Activated CD4-positive, CD25-positive, alpha-beta regulatory T cell (primary cell): ENCODE data around the gene OCRL.
"Not testable (repeated sequence)": the region's sequence is repeated elsewhere in the genome, so short reads cannot be mapped to it uniquely, and the experiment has no call there.

ENCODE experiments used
- DNase-seq, 4 experiments: peaks; one replicate each; lab custom pipeline; 2025; lab: John Stamatoyannopoulos, UW

Gene OCRL

DNA sequence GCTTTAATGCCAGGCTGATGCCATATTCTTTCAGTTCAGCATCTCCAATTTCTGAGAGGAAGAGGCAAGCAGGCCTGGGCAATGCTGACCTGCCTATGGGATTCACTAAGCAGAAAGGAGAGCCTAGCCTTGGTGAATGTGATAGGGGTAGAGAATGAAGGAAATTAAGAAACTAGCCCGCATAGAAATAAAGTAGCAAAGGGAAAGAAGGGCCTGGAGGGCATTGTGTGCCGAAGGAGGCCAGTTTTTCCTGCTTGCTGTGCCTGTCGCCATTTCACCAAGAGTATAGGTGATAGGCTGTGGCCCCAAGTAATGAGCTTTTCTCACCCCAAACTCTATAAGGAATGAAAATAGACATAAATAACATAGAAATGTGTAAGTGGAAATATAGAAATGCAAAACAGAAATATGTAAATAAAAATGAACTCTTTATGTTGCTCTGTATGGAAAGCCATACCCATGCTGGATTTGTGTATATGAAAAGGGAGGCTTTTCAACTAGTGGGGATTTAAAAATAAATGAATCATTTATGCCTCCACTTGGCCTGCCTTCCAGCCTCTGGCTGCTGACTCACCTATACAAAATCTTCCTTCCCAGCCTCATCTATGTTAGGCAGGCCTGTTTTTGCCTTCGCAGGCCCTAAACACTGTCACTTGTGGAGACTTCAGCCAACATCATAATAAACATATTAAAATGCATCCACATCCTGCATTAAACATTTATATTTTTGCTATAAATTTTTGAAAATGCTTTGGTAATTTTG lies 5.1 kb upstream of the OCRL start:
- DNase-seq, result no peak

DNA sequence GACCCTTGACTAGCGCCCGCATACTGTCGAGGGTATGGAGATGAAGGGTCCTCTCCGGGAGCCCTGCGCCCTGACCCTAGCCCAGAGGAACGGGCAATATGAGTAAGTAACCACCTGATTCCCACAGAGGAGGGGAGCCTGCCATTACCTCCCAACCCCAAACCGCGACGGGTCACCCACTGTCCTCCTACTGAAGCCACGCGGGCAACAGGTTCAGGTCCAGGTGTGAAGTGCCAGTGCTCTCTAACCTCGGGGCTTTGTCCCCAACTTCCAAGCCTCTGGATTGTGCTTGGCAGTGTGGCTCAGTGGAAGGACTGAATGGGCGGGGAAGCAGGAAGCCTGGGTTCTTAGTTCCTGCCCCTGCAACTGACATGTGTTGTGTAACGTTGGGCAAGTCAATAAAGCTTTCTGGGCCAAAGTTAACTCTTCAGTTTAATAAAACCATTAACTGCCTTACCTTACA lies 694 bp downstream of the OCRL start:
- DNase-seq, result no peak

DNA sequence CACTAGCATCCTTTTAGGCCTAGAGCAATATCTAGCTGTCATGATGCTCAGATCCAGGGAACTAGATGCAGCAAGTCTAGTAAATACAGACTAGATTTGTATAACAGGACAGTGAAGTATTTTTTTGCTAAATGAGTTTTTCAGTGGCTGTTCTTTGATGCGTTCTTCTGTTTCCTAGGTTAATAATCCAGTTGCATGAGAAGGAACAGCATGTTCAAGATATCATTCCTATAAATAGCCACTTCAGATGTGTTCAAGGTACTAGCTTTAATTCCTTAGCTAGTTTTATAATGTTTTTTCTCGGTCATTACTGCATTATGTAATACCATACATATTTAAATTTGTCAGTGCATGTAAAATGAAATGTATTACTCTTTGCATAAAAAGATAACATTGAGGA lies 4.7 kb downstream of the OCRL start:
- DNase-seq, result no peak

DNA sequence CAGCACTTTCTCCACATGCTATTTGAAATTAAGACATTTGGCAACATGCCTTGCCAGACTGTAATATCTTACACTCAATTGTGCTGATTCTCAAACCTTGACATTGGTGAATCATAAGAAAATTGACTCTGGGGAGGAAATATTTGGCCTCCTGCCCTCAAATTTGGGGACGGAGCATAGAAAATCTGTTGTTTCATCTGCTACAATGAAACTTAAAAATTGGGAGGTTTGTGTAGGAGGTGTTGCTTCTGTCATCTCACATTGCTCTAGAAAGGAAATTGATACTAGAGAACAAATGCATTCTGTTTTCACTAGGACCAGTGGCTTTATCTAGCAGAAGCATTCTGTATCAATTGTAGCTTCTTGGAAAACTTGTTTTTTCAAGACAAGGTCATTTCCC lies 5.3 kb downstream of the OCRL start:
- DNase-seq, result no peak

DNA sequence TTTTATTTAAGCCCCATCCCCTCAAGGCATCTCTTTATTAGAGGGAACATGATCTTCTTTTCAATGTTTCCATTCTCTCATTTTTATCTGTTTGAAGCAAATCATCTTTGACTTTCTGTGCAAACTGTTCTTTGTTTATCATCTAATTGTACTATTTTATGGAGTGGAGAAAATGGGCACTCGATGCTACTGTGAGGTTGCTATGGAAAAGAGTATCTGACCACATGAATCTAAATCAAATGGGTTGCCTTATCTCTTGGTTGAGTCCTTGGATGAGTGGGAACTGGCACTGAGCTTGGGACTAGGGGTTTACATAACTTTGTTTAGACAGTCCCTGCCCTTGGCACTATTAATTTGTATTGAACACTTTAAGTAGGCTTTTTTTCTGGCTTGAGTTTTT lies 9.1 kb downstream of the OCRL start:
- DNase-seq, result no peak

DNA sequence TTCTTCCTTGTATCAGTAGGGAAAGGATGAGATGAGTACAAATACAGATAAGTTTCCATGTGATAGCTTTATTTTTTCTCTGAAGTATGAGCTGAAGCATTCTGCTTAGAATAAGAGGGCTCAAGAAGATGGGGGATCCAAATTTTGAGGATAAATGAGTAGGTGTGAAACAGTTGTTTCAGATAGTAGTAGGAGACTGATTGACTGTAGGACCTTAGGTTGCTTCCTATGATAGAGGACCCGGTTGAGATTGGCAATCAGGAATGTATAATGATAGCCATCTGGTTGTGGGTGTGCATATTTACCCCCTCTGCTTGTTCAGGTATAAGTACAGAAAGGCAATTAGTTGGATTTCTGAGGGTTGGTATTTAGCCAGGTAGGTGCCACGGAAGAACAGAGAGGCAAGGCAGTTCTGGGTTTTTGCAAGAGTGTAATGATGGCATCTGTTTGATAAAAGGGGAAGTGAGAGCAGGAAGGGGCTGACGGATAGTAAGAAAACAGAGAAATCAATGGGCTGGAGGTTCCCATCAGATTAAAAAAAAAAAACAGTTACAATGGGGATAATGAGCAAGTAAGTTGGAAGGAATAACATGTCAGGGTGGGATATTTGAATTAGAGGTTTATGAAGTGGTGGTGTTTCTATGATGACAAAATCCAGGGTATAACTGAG lies 13.7 kb downstream of the OCRL start:
- DNase-seq, result no peak

DNA sequence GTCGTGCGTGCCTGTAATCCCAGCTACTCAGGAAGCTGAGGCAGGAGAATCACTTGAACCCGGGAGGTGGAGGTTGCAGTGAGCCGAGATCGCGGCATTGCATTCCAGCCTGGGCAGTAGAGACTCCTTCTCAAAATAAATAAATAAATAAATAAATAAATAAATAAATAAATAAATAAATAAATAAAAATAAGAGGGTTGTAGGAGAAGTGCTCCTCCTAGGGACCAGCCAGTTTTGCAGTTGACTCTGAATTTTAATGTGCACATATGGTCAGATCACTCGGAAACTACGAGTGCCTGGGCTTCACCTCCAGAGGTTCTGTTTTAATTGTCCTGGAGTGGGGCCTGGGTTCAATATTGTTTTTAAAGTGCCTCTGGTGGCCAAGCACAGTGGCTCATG lies 14.8 kb downstream of the OCRL start:
- not testable (repeated sequence) for DNase-seq

DNA sequence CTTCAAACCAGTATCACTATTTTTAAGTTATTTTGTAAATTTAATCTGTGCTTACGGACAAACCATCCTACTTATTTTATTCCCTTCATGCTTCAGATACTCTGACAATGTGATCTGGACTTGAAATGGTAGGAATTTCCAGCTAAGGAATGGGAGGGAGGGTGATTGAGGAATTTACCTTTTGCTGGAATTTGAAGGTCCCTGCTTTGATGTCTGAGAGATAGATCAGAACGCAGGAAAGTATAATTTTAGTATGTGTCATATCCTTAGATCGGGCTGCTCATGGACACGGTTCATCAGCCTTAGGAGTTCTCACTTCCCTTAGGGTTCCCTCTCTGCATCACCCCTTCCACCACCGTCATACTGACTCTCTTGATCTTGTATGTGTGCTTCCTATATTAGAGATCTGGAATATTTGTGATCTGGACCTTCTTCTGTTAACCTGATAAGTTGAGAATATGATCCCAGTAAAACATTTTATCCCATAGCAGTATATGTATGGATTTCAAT lies 16.8 kb downstream of the OCRL start:
- no peak for DNase-seq

DNA sequence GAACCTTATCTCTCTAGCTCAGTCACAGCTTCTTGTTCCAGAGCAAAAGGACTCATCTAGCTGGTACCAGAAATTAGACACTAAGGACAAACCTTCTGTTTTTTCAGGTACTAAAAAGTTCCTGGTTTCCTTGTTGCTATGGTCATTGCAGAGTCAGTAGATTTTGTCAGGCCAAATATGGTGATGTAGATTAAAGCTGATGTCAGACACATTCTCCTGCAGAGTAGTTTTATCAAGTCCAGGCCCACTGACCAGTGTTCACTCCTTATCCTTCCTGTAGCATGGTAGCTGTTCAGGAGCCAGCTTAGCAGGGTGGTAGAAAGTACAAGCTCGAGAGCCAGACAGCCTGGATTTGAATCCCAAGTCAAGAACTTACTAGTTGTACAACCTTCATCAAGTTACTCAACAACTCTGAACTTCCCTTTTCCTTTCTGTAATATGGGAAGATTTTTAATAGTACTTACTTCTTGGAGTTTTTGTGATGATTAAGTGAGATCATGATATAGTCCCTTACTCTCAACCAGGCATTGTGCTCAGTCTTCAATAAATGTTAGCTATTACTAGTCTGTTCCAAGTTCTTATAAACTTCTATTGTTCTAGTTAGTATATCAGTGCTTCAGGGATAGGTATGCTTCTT lies 17.9 kb downstream of the OCRL start:
- DNase-seq, result no peak

DNA sequence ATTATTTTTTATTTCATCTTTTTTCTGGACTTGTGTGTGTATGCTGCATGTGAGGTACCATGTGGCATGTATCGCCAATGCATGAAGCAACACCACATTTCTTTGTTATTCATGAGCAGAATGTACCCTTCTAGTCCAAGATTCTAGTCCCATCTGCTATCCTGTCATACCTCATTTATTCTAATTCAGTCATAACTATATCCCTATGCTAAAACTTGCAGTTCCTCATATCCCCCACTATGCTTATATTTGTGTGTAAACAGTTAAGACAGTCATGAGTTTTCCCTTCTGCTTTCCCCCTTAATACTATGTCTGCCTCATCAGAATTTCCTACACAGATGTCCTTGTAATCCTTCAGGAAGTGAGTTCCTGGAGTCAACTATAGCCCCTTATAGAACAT lies 19.7 kb downstream of the OCRL start:
- no peak for DNase-seq

DNA sequence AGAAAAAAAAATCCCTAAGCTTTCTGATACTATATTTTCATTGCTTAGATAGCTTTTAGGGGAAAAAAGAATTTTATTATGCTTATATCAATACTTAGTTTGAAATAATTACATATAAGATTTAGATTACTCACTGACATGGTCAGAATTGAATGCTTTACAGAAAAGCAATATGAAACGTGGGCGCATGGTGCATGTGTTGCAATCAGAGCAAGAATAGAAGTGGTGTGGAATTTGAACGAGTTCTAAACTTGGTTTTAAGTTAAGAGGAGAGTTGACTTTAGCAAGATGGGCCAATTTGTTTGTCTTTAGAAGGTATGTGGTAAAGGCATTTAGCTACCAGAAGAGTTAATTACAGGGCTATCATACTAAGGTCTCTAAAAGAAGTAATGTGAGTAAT lies 21.4 kb downstream of the OCRL start:
- no peak for DNase-seq

DNA sequence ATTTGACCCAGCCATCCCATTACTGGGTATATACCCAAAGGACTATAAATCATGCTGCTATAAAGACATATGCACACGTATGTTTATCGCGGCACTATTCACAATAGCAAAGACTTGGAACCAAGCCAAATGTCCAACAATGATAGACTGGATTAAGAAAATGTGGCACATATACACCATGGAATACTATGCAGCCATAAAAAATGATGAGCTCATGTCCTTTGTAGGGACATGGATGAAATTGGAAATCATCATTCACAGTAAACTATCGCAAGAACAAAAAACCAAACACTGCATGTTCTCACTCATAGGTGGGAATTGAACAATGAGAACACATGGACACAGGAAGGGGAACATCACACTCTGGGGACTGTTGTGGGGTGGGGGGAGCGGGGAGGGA lies 24.3 kb downstream of the OCRL start:
- not testable (repeated sequence) for DNase-seq

DNA sequence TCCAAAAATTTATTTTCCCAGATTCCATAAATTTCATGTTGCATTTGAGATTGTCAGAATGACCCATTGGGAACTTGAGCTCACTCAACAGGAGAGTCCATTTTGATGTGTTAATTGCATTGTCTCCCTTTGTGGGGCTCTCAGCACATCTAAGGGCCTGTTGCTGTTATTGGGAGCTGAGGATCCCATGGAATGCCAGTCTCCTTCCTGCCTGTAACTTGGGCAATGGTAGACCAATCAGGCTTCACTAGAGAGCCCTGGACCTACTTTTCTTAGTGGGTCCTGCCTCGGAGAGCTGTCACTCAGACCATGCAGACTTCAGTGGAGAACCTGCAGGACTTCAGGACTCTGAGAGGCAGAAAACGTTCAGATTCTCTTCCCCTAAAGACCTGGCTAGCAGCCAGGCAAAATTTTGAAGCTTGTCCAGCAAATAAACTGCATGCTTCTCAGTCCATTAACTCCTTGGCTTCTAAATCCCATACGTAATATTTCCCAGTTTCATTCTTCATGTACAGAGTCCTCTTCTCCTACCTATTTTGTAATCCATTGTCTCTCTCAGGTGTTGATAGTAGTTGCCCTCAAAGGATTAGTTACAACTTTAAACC lies 25.1 kb downstream of the OCRL start:
- DNase-seq, result no peak

DNA sequence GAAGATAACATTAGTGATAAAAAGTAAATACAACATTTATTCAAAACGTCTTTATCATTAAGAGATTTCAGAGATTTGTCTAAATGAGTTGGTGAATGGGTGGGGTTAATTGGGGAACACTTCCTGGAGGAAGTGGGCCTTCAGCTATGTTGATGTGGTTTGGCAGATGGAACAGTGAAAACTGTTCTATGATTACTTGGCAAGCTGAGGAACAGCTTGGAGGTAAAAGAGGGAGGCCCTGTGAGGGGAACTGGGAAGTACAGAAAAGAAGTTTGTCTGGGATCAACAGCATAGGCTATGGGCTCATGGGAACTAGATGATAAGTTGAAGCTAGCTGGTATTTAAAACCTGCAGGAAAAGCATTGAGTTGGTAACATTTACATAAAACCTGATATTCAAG lies 26.0 kb downstream of the OCRL start:
- no peak for DNase-seq

DNA sequence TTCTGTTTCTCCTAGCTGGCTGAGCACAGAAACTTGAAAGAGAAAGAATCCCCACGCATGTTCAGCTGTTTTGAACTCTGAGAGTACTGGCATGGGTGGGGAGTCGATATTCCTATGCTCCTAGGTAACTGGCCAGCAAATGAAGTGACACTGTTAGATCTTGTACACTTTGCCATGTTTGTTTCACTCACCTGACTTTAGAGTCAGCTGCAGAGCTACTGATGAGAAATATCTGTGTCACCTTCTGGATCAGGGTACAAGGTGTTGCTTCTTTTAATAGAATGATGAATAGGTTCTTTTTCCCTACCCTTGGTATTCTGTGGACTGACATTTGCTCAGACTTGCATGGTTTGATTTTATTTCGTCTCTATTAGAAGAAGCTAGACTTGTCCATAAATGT lies 28.3 kb downstream of the OCRL start:
- no peak for DNase-seq

DNA sequence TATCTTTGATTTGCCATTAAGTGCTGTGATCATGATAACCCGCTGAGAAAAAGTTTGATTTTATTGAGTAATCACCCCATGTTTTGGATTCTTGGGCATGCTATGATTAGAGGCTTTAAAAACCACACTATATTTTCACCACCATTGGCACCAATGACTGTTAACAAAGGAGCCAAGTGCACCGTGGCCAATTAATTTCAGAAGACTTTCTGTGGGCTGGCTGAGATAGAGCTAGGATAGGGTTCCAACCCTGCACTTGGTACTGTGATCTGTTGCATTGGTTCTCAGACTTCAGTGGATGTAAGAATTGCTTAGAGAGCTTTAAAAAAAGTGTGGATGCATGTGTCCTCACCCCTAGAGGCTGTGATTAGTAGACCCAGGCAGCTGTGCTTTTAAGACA lies 32.4 kb downstream of the OCRL start:
- no peak for DNase-seq

DNA sequence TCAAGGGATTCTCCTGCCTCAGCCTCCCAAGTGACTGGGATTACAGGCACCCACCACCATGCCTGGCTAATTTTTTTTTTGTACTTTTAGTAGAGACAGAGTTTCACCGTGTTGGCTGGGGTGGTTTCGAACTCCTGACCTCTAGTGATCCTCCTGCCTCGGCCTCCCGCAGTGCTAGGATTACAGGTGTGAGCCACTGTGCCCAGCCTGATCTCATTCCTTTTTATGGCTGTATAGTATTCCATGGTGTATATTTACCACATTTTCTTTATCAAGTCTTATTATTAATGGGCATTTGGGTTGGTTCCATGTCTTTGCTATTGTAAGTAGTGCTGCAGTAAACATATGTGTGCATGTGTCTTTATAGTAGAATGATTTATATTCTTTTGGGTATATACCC lies 33.6 kb downstream of the OCRL start:
- not testable (repeated sequence) for DNase-seq

DNA sequence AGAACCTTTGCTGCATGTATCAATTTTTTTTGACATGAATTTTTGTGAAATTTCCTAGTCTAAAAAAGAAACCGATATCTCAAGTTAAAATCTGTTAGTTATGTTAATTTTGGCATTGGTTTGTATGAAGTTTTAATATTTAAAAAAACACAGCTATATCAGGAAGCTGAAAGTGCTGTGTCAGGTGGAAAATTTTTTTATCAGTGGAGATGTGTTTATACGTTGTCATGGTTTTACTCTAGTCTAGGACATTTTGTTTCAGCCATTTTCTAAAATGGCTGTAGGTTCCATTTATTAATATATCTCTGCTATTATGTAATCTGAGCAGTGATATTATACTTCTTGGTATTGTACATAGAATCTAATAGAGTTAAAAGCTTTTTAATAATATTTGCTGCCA lies 34.2 kb downstream of the OCRL start:
- no peak for DNase-seq

DNA sequence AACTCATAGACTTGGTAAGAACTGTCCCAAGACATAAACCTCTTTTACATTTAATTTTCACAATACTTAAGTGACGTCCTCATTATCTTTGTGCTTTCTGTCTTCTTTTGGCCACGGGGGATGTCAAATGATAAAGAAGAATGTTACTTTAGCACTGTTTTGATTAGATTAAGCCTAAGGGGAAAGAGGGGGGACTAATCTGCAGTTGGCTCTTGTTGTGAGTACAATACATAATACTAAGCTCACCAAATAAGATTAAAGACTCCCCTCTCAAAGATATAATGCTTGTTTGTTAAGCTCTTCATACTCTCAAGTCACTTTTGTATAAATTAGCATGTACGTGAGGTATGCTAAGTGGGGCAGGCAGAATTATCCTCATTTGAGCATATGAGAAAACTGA lies 36.5 kb downstream of the OCRL start:
- no peak for DNase-seq

DNA sequence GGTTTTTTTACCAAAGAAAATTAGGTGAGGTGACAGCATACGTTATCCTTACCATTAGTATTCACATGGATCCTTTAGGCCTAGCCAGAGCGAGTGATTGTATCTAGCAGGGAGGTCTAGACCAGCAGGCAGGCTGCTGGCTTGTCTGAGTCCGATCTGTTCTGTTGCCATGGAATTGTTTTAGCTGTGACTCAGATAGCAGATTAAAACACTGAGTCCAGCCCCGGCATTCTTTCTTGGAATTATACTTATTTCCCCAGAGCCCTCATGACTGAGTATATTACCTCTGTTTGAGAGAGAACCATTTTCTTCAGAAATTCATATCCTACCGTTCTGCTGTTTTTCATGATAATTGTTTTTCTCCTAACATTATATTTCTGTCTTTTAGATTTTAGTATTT lies 37.4 kb downstream of the OCRL start:
- no peak for DNase-seq

DNA sequence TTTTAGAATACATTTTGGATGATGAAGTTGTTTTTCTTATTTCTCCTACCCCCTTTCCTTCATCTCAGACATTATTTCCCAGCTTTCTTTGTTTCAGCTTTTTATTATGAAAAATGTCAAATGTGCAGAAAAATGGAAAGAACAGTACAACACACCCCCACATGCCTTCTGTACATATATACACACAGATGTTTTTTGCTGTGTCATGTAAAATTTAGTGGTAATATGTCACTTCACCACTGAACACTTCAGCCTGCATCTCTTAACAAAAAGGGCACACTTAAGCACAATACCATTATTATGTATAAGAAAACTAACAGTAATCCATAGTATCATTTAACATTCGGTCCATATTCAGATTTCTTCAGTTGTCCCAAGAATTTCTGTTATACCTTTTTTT lies 37.8 kb downstream of the OCRL start:
- DNase-seq, result no peak

DNA sequence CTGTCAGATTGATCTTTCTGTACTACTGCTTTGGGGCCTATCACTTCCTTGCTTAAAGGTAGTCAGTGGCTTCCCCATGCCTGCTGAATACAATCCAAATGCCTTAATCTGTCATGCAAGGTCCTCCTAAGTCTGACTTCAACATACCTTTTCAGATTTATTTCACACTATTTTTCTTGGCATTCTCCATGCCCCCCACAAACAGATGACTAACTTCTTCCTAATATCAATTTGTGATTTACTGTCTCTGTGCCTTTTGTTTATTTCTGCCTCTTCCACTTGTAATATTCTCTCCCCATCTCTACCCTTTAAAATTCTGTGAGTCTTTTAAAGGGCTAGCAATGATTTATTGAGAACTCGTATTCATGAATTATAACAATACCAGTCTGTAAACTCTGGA lies 41.8 kb downstream of the OCRL start:
- DNase-seq, result no peak

DNA sequence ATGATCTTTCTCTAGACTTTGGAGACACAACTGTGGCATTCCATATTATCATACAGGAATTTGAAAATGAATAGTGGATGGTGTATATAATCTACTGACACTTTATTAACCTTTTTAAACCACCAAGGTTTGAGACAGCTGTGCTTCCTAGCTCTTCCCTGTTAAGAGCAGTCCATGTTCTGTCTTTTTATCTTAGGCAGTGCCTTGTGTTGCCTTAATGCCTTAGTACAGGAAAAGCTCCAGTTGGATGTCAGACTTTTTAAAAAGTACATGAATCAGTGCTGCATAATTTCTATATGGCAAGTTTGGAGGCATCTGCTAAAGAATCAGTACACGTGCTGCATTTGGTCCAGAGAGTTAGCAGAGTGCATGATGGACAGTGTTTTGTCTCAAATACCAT lies 45.1 kb downstream of the OCRL start:
- no peak for DNase-seq
